Left lung (tissue), 10 donors: ENCODE data around the gene ARAP3. TPM values are rescaled to one million over a fixed set of nuclear protein-coding genes. Genes with fewer than 3 reads are reported as not detected.

Source experiments
- ATAC-seq: fragments of 200-7000 bp; cut with Tn5 transposase; one replicate; pipeline ENCODE4 v1.9.1; 2020; ENCODE audit warnings: moderate library complexity
- DNase-seq, 4 donors: peaks; one replicate each; pipeline ENCODE4 v3.0.0-alpha.2; 2013 to 2020
- H3K27ac ChIP-seq, 2 donors: fragments of 200-600 bp; sonication (generic) in 1 of 2; one replicate each; pipeline versions ENCODE4 v1.5.0 to v1.8.0; 2020 to 2021
- H3K27me3 ChIP-seq, 2 donors: fragments of 200-600 bp; sonication (generic) in 1 of 2; one replicate each; pipeline versions ENCODE4 v1.5.0 to v1.8.0; 2020 to 2021
- H3K36me3 ChIP-seq, 2 donors: fragments of 200-600 bp; sonication (generic) in 1 of 2; one replicate each; pipeline versions ENCODE4 v1.5.0 to v1.8.0; 2020 to 2021
- H3K4me1 ChIP-seq, 2 donors: fragments of 200-600 bp; one replicate each; pipeline ENCODE4 v1.8.0; 2021
- H3K4me3 ChIP-seq, 2 donors: fragments of 200-600 bp; sonication (generic) in 1 of 2; one replicate each; pipeline versions ENCODE4 v1.5.0 to v1.8.0; 2020 to 2021; ENCODE audit warnings: mild to moderate bottlenecking in 1 of 2
- H3K9me3 ChIP-seq, 2 donors: fragments of 200-600 bp; sonication (generic) in 1 of 2; one replicate each; pipeline versions ENCODE4 v1.5.0 to v1.8.0; 2020 to 2021
- intact Hi-C, 2 donors: fragments of 100-400 bp; cut with DNase I; formaldehyde crosslinking; loops; one replicate each; pipeline versions ENCODE4 v1.11.2 to v1.14.2; 2022
- polyA plus RNA-seq, 6 donors: library from polyadenylated mRNA; unstranded; fragments of 120-200 nt; gene quantifications; one replicate each; pipeline ENCODE4 v1.2.1, GENCODE V29; 2013; ENCODE audit not compliant: insufficient read length in 6 of 6
- total RNA-seq, 2 donors: library from RNA; stranded (reverse); fragmentation: NEBNext Ultra II Directional; extraction: Animal tissue kit (Norgen Biotek cat#: 25700); gene quantifications; one replicate each; pipeline ENCODE4 v1.2.1, GENCODE V29; 2021
- TF ChIP-seq, protein P1 (sequence below), 2 donors: fragments of 200-600 bp; sonication (generic) in 1 of 2; IDR thresholded peaks; one replicate each; pipeline versions ENCODE4 v1.5.0 to v1.8.0; 2021; ENCODE audit warnings: antibody characterized with exemption in 2 of 2
- donor health status: DM: no; HTN: yes; CAD: no.
- donor health status: DM: no; HTN: no; CAD: no.

The ARAP3 gene
- total and polyA plus RNA-seq, 8 donors = 20.5 to 53.9 (median 41.3) TPM

DNA sequence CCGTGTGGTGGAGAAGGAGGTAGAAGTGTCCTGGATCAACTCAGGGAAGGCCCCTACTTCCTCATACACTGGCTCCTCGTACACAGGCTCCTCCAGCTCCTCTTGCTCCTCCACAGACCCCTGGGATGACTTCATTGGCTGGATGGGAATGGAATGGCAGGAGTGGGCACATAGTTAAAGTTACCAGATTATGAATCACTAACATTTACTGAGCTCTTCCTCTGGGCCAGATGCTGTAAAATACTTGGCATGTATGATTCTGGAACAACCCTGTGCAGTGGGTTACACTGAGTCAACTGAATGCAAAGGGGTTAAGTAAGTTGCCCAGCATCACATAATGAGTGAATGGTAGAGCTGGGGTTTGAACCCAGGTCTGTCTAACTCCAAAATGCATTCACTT lies 27.7 kb downstream of the ARAP3 start:
- no peaks in the 10 kb centered on the region for H3K27me3 ChIP-seq
- no peaks in the 10 kb centered on the region for H3K9me3 ChIP-seq
- peaks cover 0 to 23% of the 10 kb centered on the region in 2 donors for H3K4me1 ChIP-seq
- TF ChIP-seq, protein P1, sequence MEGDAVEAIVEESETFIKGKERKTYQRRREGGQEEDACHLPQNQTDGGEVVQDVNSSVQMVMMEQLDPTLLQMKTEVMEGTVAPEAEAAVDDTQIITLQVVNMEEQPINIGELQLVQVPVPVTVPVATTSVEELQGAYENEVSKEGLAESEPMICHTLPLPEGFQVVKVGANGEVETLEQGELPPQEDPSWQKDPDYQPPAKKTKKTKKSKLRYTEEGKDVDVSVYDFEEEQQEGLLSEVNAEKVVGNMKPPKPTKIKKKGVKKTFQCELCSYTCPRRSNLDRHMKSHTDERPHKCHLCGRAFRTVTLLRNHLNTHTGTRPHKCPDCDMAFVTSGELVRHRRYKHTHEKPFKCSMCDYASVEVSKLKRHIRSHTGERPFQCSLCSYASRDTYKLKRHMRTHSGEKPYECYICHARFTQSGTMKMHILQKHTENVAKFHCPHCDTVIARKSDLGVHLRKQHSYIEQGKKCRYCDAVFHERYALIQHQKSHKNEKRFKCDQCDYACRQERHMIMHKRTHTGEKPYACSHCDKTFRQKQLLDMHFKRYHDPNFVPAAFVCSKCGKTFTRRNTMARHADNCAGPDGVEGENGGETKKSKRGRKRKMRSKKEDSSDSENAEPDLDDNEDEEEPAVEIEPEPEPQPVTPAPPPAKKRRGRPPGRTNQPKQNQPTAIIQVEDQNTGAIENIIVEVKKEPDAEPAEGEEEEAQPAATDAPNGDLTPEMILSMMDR (IDR thresholded peaks at IDR 0.05) = no peak
- H3K27ac ChIP-seq = no peak overlapping the region
- ATAC-seq (no peak), DNase-seq (no peak)
- intact Hi-C loops = no loop called here
- no peak overlapping the region for H3K4me3 ChIP-seq
- H3K36me3 ChIP-seq = peaks cover 0 to 59% of the 10 kb centered on the region in 2 donors

DNA sequence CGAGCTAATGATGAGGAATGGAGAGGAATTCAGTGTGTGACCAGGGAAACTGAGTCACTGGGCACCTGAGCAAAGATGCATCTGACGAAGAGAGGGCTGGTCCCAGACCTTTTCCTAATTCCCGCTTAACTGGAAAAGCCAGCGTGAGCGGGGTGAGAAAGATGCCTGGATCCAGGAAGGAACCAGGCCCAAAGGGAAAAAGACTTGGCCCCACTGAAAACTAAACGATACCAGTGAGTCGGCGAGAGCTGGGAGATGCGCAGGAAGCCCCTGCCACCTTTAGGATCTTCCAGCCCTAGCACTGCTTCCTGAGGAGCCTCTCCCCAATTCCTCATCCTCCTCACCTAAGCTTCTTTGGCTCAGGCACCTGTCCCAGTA lies 30.3 kb downstream of the ARAP3 start:
- TF ChIP-seq, protein P1 (IDR thresholded peaks at IDR 0.05) = no peak
- DNase-seq = no peak
- peak; percentile 5 for ATAC-seq
- H3K27me3 ChIP-seq = no peaks in the 10 kb centered on the region
- H3K4me3 ChIP-seq = peak overlapping the region; percentile 56 to 72
- no peaks in the 10 kb centered on the region for H3K9me3 ChIP-seq
- H3K4me1 ChIP-seq = peaks cover 0 to 23% of the 10 kb centered on the region in 2 donors
- peak overlapping the region in 1 of 2 donors; percentile 74 for H3K27ac ChIP-seq
- peaks cover 0 to 35% of the 10 kb centered on the region in 2 donors for H3K36me3 ChIP-seq
- intact Hi-C loops = no loop called here

DNA sequence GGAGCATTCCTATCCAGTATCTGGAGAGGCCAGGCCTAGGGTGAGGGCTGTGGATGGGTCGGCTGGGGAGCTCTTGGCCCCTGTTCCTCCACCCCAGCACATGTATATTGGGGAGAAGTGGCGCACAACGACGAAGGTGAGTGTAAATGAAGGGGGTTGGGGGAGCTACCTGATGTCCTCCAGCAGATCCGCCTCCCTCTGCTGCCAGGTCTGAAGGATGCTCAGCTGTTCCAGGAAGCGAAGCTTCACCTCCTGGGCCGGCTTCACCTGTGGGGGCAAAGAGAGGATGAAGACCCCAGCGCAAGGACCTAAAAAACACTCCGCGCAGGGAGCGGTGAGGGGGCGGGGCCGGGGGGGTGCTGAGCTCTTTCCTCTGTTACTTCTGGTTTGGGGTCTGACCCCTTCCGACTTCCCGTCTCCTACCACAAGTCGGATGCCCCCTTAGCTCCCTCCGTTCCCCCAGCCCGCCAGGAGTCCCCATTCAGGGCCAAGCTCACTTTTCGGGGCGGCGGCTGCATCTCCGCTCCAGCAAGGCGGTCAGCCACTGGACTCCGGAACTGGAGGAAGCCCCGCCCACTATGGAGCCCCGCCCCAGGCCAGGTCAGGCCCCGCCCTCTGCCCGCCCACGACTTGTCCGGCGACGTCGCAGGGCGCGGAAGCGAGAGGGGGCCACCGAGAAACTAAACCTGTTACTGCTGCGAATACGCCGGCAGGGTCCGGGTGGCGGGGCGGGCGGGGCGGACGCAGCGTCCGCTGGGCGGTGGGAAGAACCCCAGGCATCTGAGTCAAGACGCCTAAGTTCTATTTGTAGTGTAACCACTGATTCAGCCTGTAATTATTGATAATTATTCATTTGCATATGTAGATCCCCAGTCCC lies 30.9 kb downstream of the ARAP3 start, which contains the start of gene FCHSD1:
Gene FCHSD1 (minus strand): TSS at position 568 of the 877 bp plus-strand sequence. CDS start 50 bp downstream, at position 518.
- Histone ChIP-seq H3K9me3 (no peaks in the 10 kb centered on the region), H3K27me3 (no peaks in the 10 kb centered on the region), H3K36me3 (peaks cover 0 to 35% of the 10 kb centered on the region in 2 donors), H3K4me1 (peaks cover 0 to 23% of the 10 kb centered on the region in 2 donors), H3K27ac (peak within 1 kb of the TSS in 1 of 2 donors; percentile 74), H3K4me3 (peak within 1 kb of the TSS; percentile 56 to 72)
- ATAC-seq = peak; percentile 99
- intact Hi-C loops = no loop called here
- TF ChIP-seq, protein P1 (IDR thresholded peaks at IDR 0.05) = no peak
- DNase-seq = peak; percentile 64 to 98 (median 90)

DNA sequence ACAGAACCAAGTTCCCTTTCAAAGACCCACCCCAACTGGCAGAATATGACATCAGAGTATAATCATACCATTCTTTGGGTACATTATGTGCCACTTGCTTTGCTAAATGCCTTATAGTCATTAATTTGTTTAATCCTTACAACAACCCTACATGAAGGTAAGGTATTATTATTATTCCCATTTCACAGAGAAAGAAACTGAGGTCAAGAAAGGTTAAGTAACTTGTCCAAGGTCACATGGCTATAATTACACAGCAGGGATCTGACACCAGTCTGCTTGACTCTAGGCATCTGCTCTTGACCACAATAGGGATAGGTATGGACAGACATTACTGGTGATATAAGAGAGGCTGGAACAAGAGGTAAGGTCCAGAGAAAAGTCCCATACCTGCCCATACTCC lies 32.1 kb downstream of the ARAP3 start:
- Histone ChIP-seq H3K9me3 (no peaks in the 10 kb centered on the region), H3K4me3 (no peak overlapping the region), H3K36me3 (peaks cover 0 to 36% of the 10 kb centered on the region in 2 donors), H3K4me1 (peaks cover 0 to 23% of the 10 kb centered on the region in 2 donors), H3K27me3 (no peaks in the 10 kb centered on the region), H3K27ac (no peak overlapping the region)
- ATAC-seq = no peak
- TF ChIP-seq, protein P1 (IDR thresholded peaks at IDR 0.05) = no peak
- intact Hi-C loops = no loop called here
- no peak for DNase-seq

DNA sequence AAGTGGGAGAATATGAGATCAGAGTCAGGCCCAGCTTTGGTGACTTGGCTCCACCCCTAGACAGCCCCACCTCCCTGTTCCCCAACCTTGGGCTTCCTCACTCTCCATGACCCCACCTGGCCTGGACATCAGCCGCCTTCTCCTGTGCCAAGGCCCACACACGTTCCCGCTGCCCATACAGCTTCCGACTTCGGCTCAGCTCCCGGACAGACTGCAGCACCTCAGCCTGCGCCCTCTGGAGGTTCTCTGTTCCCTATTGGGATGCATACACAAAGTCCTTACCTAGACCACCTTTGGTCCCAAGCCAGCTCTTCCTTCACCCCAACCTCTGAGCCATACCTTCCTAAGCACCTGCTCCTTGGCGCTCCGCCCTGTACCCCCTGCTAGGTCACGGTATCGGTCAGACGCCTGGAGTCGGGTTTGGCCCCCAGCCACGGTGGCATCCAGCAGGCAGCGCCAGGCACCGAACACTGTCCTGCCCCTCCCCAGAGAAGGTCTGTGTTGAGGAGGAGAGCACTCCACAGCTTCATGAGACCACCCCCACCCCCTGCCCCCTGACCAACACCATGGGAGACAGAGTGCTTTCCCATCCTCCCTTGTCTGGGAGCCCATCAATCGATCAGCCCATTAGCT lies 32.9 kb downstream of the ARAP3 start:
- DNase-seq (peak in 1 of 4 donors; percentile 73), ATAC-seq (no peak)
- no peak overlapping the region for H3K27ac ChIP-seq
- no peak overlapping the region for H3K4me3 ChIP-seq
- no peaks in the 10 kb centered on the region for H3K9me3 ChIP-seq
- intact Hi-C loops = no loop called here
- TF ChIP-seq, protein P1 (IDR thresholded peaks at IDR 0.05) = no peak
- H3K36me3 ChIP-seq = peaks cover 0 to 39% of the 10 kb centered on the region in 2 donors
- H3K27me3 ChIP-seq = no peaks in the 10 kb centered on the region
- peaks cover 0 to 23% of the 10 kb centered on the region in 2 donors for H3K4me1 ChIP-seq
